ENCODE data around the gene RAP1GAP.

DNA sequence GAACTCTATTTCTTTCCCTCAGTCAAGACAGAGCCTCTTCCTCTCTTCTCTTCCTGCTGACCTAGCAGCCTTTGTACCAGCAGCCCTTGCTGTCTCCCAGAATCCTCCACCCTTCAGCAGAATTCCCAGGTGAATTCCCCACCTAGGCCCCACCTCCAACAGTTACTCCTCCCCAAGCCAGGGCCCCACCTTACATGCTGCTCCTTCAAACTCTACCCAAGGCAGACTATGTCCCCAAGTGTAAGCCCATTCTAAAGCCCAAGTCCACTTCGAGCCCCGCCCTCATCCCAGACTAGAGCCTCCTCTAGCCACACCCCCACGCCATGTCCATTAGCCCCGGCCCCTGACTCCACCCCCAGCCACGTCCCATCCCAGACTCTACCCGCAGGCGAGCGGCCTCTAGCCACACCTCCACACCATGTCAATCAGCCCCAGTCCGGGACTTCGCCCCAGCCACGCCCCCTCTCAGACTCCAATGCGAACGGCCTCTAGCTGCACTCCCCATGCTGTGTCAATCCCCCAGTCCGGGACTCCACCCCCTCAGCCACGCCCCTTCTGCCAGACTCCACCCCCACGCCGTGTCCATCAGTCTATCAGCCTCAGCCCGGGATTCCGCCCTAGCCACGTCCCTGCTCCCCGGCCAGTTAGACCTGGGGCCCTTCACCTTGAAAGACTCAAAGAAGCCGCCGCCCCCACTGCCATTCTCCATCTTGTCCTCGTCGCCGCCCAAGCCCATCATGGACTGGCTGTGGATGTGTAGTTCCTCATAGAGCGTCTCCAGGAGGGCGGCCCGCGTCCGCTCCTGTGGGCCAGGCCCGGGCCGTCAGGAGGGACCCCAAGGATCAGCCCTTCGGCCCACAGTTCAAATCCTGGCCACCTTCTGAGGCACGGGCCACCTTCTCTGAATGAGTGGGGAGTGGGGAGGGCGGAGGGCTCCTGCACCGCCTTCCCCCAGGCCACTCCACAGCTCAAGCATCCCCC is 61.3 kb downstream of the RAP1GAP start:
- TF ChIP-seq, protein P1, sequence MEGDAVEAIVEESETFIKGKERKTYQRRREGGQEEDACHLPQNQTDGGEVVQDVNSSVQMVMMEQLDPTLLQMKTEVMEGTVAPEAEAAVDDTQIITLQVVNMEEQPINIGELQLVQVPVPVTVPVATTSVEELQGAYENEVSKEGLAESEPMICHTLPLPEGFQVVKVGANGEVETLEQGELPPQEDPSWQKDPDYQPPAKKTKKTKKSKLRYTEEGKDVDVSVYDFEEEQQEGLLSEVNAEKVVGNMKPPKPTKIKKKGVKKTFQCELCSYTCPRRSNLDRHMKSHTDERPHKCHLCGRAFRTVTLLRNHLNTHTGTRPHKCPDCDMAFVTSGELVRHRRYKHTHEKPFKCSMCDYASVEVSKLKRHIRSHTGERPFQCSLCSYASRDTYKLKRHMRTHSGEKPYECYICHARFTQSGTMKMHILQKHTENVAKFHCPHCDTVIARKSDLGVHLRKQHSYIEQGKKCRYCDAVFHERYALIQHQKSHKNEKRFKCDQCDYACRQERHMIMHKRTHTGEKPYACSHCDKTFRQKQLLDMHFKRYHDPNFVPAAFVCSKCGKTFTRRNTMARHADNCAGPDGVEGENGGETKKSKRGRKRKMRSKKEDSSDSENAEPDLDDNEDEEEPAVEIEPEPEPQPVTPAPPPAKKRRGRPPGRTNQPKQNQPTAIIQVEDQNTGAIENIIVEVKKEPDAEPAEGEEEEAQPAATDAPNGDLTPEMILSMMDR (IDR thresholded peaks at IDR 0.05; ENCODE audit: low read length): no peak
- no peak for TF ChIP-seq EZH2 (IDR thresholded peaks at IDR 0.05; ENCODE audit: borderline replicate concordance, low read length)
